SH-SY5Y (cell line): ENCODE data around the gene PHLDB1.

Source experiments
- GATA2 ChIP-seq: IDR thresholded peaks from 2 replicates; pipeline ENCODE4 v1.6.1; 2011; ENCODE audit warnings: mild to moderate bottlenecking, low read depth, low read length
- GATA3 ChIP-seq: IDR thresholded peaks from 2 replicates; pipeline ENCODE4 v1.6.1; 2011; ENCODE audit warnings: low read depth, mild to moderate bottlenecking, low read length, moderate library complexity

- TF ChIP-seq GATA3: no peak
- TF ChIP-seq GATA2: no peak
Measured at GRCh38 chr11:118649941-118650340, 42.5 kb downstream of the PHLDB1 start.
